ENCODE measurements around the gene ZC3H12D.
"Not testable (repeated sequence)": the region's sequence is repeated elsewhere in the genome, so short reads cannot be mapped to it uniquely, and the experiment has no call there.

Gene ZC3H12D

GRCh38 chr6:149448821-149449453, 35.9 kb downstream of the ZC3H12D start:
- no peak overlapping the region for H2AFZ ChIP-seq (ENCODE audit: low read depth)
- H3K36me3 ChIP-seq (ENCODE audit: insufficient read depth) = no peaks in the 10 kb centered on the region
- H3K4me1 ChIP-seq (ENCODE audit: low read depth, poor library complexity, severe bottlenecking) = no peaks in the 10 kb centered on the region
- no peak overlapping the region for H3K4me2 ChIP-seq
- no peak overlapping the region for H3K27ac ChIP-seq
- H3K4me3 ChIP-seq (IDR thresholded peaks at IDR 0.05; ENCODE audit: insufficient read depth, low read depth, low read length) = no peak overlapping the region
- no peaks in the 10 kb centered on the region for H4K20me1 ChIP-seq (ENCODE audit: insufficient read depth)
- no peaks in the 10 kb centered on the region for H3K27me3 ChIP-seq (ENCODE audit: insufficient read depth, low read depth)
- H3K79me2 ChIP-seq (ENCODE audit: insufficient read depth, low read depth) = no peaks in the 10 kb centered on the region
- H3K9ac ChIP-seq = no peak overlapping the region
- no peak for TF ChIP-seq CTCF (conservative IDR thresholded peaks at IDR 0.05; ENCODE audit: low read depth, low read length)

GRCh38 chr6:149446791-149447376, 37.9 kb downstream of the ZC3H12D start:
- Histone ChIP-seq H3K9ac (no peak overlapping the region), H3K4me1 (ENCODE audit: low read depth, poor library complexity, severe bottlenecking) (no peaks in the 10 kb centered on the region), H4K20me1 (ENCODE audit: insufficient read depth) (no peaks in the 10 kb centered on the region), H3K79me2 (ENCODE audit: insufficient read depth, low read depth) (no peaks in the 10 kb centered on the region), H3K27me3 (ENCODE audit: insufficient read depth, low read depth) (no peaks in the 10 kb centered on the region), H3K4me3 (IDR thresholded peaks at IDR 0.05; ENCODE audit: insufficient read depth, low read depth, low read length) (no peak overlapping the region), H3K27ac (no peak overlapping the region), H3K36me3 (ENCODE audit: insufficient read depth) (no peaks in the 10 kb centered on the region), H3K4me2 (no peak overlapping the region), H2AFZ (ENCODE audit: low read depth) (no peak overlapping the region)
- no peak for TF ChIP-seq CTCF (conservative IDR thresholded peaks at IDR 0.05; ENCODE audit: low read depth, low read length)

- no peaks in the 10 kb centered on the region for H4K20me1 ChIP-seq (ENCODE audit: insufficient read depth)
- no peaks in the 10 kb centered on the region for H3K27me3 ChIP-seq (ENCODE audit: insufficient read depth, low read depth)
- no peak for TF ChIP-seq CTCF (conservative IDR thresholded peaks at IDR 0.05; ENCODE audit: low read depth, low read length)
- no peaks in the 10 kb centered on the region for H3K36me3 ChIP-seq (ENCODE audit: insufficient read depth)
- H3K4me3 ChIP-seq (IDR thresholded peaks at IDR 0.05; ENCODE audit: insufficient read depth, low read depth, low read length) = no peak overlapping the region
- no peak overlapping the region for H3K27ac ChIP-seq
- no peaks in the 10 kb centered on the region for H3K4me1 ChIP-seq (ENCODE audit: low read depth, poor library complexity, severe bottlenecking)
- H3K79me2 ChIP-seq (ENCODE audit: insufficient read depth, low read depth) = no peaks in the 10 kb centered on the region
- H2AFZ ChIP-seq (ENCODE audit: low read depth) = no peak overlapping the region
- H3K9ac ChIP-seq = no peak overlapping the region
- H3K4me2 ChIP-seq = no peak overlapping the region
Measured at GRCh38 chr6:149445573-149445972, 39.2 kb downstream of the ZC3H12D start.

- no peaks in the 10 kb centered on the region for H3K36me3 ChIP-seq (ENCODE audit: insufficient read depth)
- no peaks in the 10 kb centered on the region for H4K20me1 ChIP-seq (ENCODE audit: insufficient read depth)
- no peaks in the 10 kb centered on the region for H3K27me3 ChIP-seq (ENCODE audit: insufficient read depth, low read depth)
- no peaks in the 10 kb centered on the region for H3K4me1 ChIP-seq (ENCODE audit: low read depth, poor library complexity, severe bottlenecking)
- H3K27ac ChIP-seq = no peak overlapping the region
- no peak overlapping the region for H2AFZ ChIP-seq (ENCODE audit: low read depth)
- no peak overlapping the region for H3K4me3 ChIP-seq (IDR thresholded peaks at IDR 0.05; ENCODE audit: insufficient read depth, low read depth, low read length)
- H3K9ac ChIP-seq = no peak overlapping the region
- H3K79me2 ChIP-seq (ENCODE audit: insufficient read depth, low read depth) = no peaks in the 10 kb centered on the region
- no peak overlapping the region for H3K4me2 ChIP-seq
- TF ChIP-seq CTCF (conservative IDR thresholded peaks at IDR 0.05; ENCODE audit: low read depth, low read length) = no peak
Measured at GRCh38 chr6:149445095-149445466, 39.7 kb downstream of the ZC3H12D start.

- H3K36me3 ChIP-seq (ENCODE audit: insufficient read depth); H3K79me2 ChIP-seq (ENCODE audit: insufficient read depth, low read depth); H2AFZ ChIP-seq (ENCODE audit: low read depth); H3K4me1 ChIP-seq (ENCODE audit: low read depth, poor library complexity, severe bottlenecking); H3K4me3 ChIP-seq (IDR thresholded peaks at IDR 0.05; ENCODE audit: insufficient read depth, low read depth, low read length); H3K4me2 ChIP-seq; H3K27me3 ChIP-seq (ENCODE audit: insufficient read depth, low read depth); H3K9ac ChIP-seq; H3K27ac ChIP-seq; H4K20me1 ChIP-seq (ENCODE audit: insufficient read depth): not testable (repeated sequence)
Measured at GRCh38 chr6:149444360-149445094, 40.3 kb downstream of the ZC3H12D start.

Data from KMS-11 (cell line).